ENCODE measurements around the gene GLS. TPM values are rescaled to one million over a fixed set of nuclear protein-coding genes. Genes with fewer than 3 reads are reported as not detected.
"Not testable (repeated sequence)": the region's sequence is repeated elsewhere in the genome, so short reads cannot be mapped to it uniquely, and the experiment has no call there.

Gene GLS
- total RNA-seq, 6 experiments from 2014 or later = 191 to 431 (median 201) TPM

DNA sequence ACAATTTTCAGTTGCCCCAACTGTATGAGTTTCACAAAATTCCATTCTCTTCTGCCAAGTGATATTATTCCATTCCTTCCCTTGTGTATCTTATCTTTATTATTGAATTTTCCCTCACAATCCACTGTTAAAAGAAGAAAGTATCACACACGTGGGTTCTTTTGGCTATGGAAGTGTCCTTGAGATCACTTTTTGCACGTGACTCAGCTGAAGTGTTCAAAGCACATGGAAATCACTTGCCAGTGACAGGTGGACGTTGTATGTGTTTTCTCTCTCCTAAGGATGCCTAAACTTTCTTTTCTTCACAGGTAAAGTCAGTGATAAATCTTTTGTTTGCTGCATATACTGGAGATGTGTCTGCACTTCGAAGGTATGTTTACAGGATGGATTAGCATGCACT is 72.6 kb downstream of the GLS start:
- no peak overlapping the region; the same call in 1 of the 2 replicates for H3K4me3 Mint-ChIP-seq
- peaks cover 28% of the 10 kb centered on the region for H3K36me3 Mint-ChIP-seq (ENCODE audit: low read depth)
- H3K9me3 Mint-ChIP-seq = peaks cover 16% of the 10 kb centered on the region
- H3K4me1 Mint-ChIP-seq (ENCODE audit: low read depth) = no peaks in the 10 kb centered on the region
- H3K27me3 Mint-ChIP-seq (ENCODE audit: insufficient read depth) = peaks cover 19% of the 10 kb centered on the region
- no peak for DNase-seq
- H3K27ac Mint-ChIP-seq = no peak overlapping the region
- no peak for TF ChIP-seq CTCF (IDR thresholded peaks at IDR 0.05)

GRCh38 chr2:190959911-190960788 is 79.5 kb downstream of the GLS start:
- Mint-ChIP-seq H3K36me3 (ENCODE audit: low read depth) (peaks cover 89% of the 10 kb centered on the region), H3K27ac (peak overlapping the region; percentile 5)

GRCh38 chr2:190961117-190961516 is 80.5 kb downstream of the GLS start:
- not testable (repeated sequence) for H3K27ac Mint-ChIP-seq; H3K4me3 Mint-ChIP-seq; DNase-seq; H3K27me3 Mint-ChIP-seq (ENCODE audit: insufficient read depth); H3K4me1 Mint-ChIP-seq (ENCODE audit: low read depth)
- H3K36me3 Mint-ChIP-seq (ENCODE audit: low read depth) = peaks cover 84% of the 10 kb centered on the region
- H3K9me3 Mint-ChIP-seq = peaks cover 10% of the 10 kb centered on the region

More at GRCh38 chr2:190959911-190960788, 79.5 kb downstream of the GLS start:
- H3K4me3 Mint-ChIP-seq = no peak overlapping the region
- peaks cover 7% of the 10 kb centered on the region for H3K27me3 Mint-ChIP-seq (ENCODE audit: insufficient read depth)
- no peak for DNase-seq
- H3K4me1 Mint-ChIP-seq (ENCODE audit: low read depth) = peaks cover 5% of the 10 kb centered on the region; the same call in 1 of the 2 replicates
- H3K9me3 Mint-ChIP-seq = peaks cover 16% of the 10 kb centered on the region
- TF ChIP-seq CTCF (IDR thresholded peaks at IDR 0.05) = no peak

DNA sequence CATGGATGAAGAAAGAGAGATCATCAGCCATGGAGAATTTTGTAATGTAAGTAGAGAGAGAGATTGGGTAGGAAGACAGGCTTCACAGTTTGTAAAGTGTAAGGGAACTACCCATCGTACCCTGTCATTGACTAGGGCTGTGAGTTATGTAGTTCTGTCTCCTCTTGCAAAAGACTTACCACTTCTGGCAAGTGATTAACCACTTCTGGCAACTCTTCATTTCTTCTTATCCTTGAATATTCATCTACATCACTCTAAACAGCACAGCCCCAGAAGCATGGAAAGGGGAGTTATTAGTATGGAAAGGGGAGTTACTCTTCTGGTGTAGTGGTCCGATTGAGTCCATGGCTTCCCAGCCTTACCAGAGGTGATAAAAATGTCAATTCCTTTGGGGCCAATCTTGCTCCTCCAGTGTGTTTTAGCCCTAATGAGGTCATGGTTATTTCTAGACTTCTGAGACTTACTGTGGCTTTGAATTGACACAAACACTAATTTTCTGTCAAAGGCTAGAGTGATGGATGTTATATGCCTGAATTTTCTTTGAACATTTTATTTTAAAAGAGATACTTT is 81.4 kb downstream of the GLS start:
- Mint-ChIP-seq H3K36me3 (ENCODE audit: low read depth) (peaks cover 75% of the 10 kb centered on the region), H3K4me1 (ENCODE audit: low read depth) (peaks cover 5% of the 10 kb centered on the region; the same call in 1 of the 2 replicates), H3K9me3 (0 out of 2 replicates have a peak, but pooled peaks cover 1% of the 10 kb centered on the region), H3K27ac (peak overlapping the region; percentile 22; the same call in 1 of the 2 replicates), H3K4me3 (peak overlapping the region; percentile 9; the same call in 1 of the 2 replicates), H3K27me3 (ENCODE audit: insufficient read depth) (peaks cover 3% of the 10 kb centered on the region)
- no peak for DNase-seq
- TF ChIP-seq CTCF (IDR thresholded peaks at IDR 0.05) = no peak

DNA sequence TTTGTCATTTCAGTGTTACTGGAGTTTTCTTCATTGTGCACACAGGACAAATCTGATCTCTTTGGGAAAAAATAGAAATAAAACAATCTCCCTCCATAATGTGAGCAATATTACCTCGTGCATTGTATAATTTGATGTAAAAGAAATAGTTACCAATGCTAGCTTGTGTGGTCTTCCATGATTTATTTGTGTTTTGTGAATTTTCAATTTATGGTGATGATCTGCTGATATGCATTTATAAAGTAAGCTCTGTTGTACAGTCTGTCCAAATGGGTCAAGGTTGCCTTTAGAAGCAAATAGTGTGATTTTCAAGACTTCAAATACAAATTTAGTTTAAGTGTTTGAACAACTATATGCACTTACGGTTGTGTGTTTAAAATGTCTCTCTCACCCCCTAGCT is 82.5 kb downstream of the GLS start:
- H3K27me3 Mint-ChIP-seq (ENCODE audit: insufficient read depth) = no peaks in the 10 kb centered on the region; the same call in none of the 2 replicates
- H3K9me3 Mint-ChIP-seq = no peaks in the 10 kb centered on the region
- peaks cover 64% of the 10 kb centered on the region for H3K36me3 Mint-ChIP-seq (ENCODE audit: low read depth)
- H3K27ac Mint-ChIP-seq = no peak overlapping the region
- H3K4me1 Mint-ChIP-seq (ENCODE audit: low read depth) = peaks cover 5% of the 10 kb centered on the region; the same call in 1 of the 2 replicates
- no peak for TF ChIP-seq CTCF (IDR thresholded peaks at IDR 0.05)
- no peak overlapping the region for H3K4me3 Mint-ChIP-seq
- DNase-seq = no peak
